Caco-2 (cell line): Measurements from ENCODE around the gene OVOL3. TPM values are rescaled to one million over a fixed set of nuclear protein-coding genes. Genes with fewer than 3 reads are reported as not detected.

ENCODE experiments used
- BruUV-seq: library from RNA; stranded (reverse); fragments of 400-500 nt; replicated peaks from 2 replicates; lab custom pipeline; 2021; lab: Mats Ljungman, UMichigan
- CTCF ChIA-PET: fragments of 300-600 bp; sonication (Branson Sonifier 250); formaldehyde crosslinking; loops from one replicate; lab custom pipeline; 2022; ENCODE audit warnings: antibody characterized with exemption; lab: Charles Lee
- POLR2A ChIA-PET: fragments of 300-600 bp; sonication (Branson Sonifier 250); formaldehyde crosslinking; loops from one replicate; lab custom pipeline; 2022; ENCODE audit warnings: antibody characterized with exemption; lab: Charles Lee
- DNase-seq, 2 experiments: peaks; one replicate each; pipeline versions ENCODE4 v3.0.0 to v3.0.0-alpha.2; 2020 to 2022
- H3K27me3 ChIP-seq: replicated peaks from 2 replicates; pipeline ENCODE4 v1.6.0; 2011; ENCODE audit warnings: low read length; ENCODE audit not compliant: control insufficient read depth, insufficient read depth
- H3K36me3 ChIP-seq: 2 replicates; pipeline ENCODE4 v1.5.1; 2011; ENCODE audit warnings: low read length; ENCODE audit not compliant: control insufficient read depth, insufficient read depth
- H3K4me1 ChIP-seq: fragments of 250-450 bp; sonication (Bioruptor Pico); 2 replicates; pipeline ENCODE4 v1.5.1; 2020; ENCODE audit warnings: mild to moderate bottlenecking
- H3K4me3 ChIP-seq: 2 replicates; pipeline ENCODE4 v1.5.1; 2011; ENCODE audit warnings: low read depth, mild to moderate bottlenecking, control low read depth, low read length
- H3K9me3 ChIP-seq: fragments of 250-450 bp; sonication (Bioruptor Pico); 2 replicates; pipeline ENCODE4 v1.5.1; 2020; ENCODE audit warnings: mild to moderate bottlenecking, moderate library complexity
- H3K27ac Mint-ChIP-seq: one replicate; pipeline ENCODE4 v1.8.0; 2022; ENCODE audit warnings: mixed read lengths; ENCODE audit not compliant: unreplicated experiment
- H3K27me3 Mint-ChIP-seq: one replicate; pipeline ENCODE4 v1.8.0; 2022; ENCODE audit warnings: mixed read lengths; ENCODE audit not compliant: insufficient read depth, unreplicated experiment
- H3K36me3 Mint-ChIP-seq: one replicate; pipeline ENCODE4 v1.8.0; 2022; ENCODE audit warnings: mild to moderate bottlenecking, mixed read lengths; ENCODE audit not compliant: insufficient read depth, unreplicated experiment
- H3K4me1 Mint-ChIP-seq: one replicate; pipeline ENCODE4 v1.8.0; 2022; ENCODE audit warnings: low read depth, mixed read lengths; ENCODE audit not compliant: unreplicated experiment
- H3K4me3 Mint-ChIP-seq: one replicate; pipeline ENCODE4 v1.8.0; 2022; ENCODE audit warnings: mild to moderate bottlenecking, moderate library complexity, mixed read lengths; ENCODE audit not compliant: unreplicated experiment
- H3K9me3 Mint-ChIP-seq: one replicate; pipeline ENCODE4 v1.8.0; 2022; ENCODE audit warnings: mixed read lengths; ENCODE audit not compliant: unreplicated experiment
- intact Hi-C: fragments of 100-400 bp; cut with micrococcal nuclease; formaldehyde crosslinking; loops from one replicate; pipeline ENCODE4 v1.10.0; 2022; ENCODE audit not compliant: unreplicated experiment
- total RNA-seq: library from RNA; stranded (reverse); gene quantifications from 2 replicates; pipeline ENCODE4 v1.2.3, GENCODE V29; 2022
- TF ChIP-seq, protein P1 (sequence below), 2 experiments: fragments of 200-600 bp in 1 of 2; IDR thresholded peaks; 1 replicate in 1 of 2; 2 replicates in 1 of 2; pipeline versions ENCODE4 v1.5.1 to v1.8.0; 2011 to 2022; ENCODE audit warnings: antibody characterized with exemption in 1 of 2, control low read depth in 1 of 2, inconsistent platforms in 1 of 2, low read depth in 1 of 2, low read length in 1 of 2, mild to moderate bottlenecking in 1 of 2, moderate library complexity in 1 of 2; ENCODE audit not compliant: insufficient read depth in 1 of 2, severe bottlenecking in 1 of 2, unreplicated experiment in 1 of 2

Gene OVOL3
- total RNA-seq, 1 experiment from 2014 or later = not detected

DNA sequence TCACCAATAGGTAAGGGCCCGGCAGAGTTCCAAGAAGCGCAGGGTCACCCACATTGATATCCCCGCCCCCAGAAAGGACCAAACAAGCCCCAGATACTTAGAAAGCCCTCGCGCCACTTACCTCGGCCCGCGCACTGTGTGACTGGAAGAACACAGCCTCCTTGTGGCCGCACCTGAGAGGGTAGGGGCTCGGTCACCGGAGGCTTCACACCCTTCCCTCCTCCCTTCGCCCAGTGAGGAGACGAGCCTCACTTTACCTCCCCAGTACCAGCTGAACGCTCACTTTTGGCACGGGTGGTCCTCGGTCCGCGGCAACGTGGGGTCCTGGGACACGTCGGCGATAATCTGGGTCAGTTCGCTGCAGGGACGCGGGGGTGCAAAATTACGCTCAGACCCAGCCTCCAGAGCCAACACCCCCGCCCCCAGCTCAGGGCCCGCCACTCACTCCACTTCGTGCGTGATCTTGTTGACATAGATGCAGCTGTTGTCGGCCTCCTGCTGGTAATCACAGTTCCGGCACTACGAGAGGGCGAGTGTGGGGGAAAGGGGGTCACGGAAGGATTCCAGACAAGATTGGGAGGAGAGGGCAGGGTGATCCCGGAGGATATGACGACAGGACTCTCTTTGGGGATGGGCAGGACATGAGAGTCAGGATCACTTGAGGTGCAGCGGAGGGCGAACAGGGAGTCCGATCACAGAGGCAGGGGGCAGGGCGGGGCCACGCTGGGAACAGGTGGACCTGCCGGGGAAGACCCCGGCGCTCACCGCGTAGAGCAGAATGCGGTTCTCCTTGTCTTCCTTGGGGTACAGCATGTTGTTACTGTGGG is 3.2 kb downstream of the OVOL3 start:
- Mint-ChIP-seq H3K9me3 (no peaks in the 10 kb centered on the region), H3K4me1 (peaks cover 28% of the 10 kb centered on the region), H3K27me3 (no peaks in the 10 kb centered on the region), H3K4me3 (peak overlapping the region; percentile 92), H3K27ac (peak overlapping the region; percentile 96), H3K36me3 (peaks cover 59% of the 10 kb centered on the region)
- TSS peak; percentile 56 for BruUV-seq
- ChIA-PET POLR2A (interaction anchor here (0.9 to 1.5 kb wide), 2 partner anchors 14 to 105 kb away, joined by 3 to 10 read pairs; partner anchors contain the start of gene SYNE4), CTCF (no interaction called here)
- intact Hi-C loops = loop anchor here (2.0 kb wide), 1 partner anchor 25 kb away; no protein-coding TSS in a partner anchor
- TF ChIP-seq, protein P1, sequence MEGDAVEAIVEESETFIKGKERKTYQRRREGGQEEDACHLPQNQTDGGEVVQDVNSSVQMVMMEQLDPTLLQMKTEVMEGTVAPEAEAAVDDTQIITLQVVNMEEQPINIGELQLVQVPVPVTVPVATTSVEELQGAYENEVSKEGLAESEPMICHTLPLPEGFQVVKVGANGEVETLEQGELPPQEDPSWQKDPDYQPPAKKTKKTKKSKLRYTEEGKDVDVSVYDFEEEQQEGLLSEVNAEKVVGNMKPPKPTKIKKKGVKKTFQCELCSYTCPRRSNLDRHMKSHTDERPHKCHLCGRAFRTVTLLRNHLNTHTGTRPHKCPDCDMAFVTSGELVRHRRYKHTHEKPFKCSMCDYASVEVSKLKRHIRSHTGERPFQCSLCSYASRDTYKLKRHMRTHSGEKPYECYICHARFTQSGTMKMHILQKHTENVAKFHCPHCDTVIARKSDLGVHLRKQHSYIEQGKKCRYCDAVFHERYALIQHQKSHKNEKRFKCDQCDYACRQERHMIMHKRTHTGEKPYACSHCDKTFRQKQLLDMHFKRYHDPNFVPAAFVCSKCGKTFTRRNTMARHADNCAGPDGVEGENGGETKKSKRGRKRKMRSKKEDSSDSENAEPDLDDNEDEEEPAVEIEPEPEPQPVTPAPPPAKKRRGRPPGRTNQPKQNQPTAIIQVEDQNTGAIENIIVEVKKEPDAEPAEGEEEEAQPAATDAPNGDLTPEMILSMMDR (IDR thresholded peaks at IDR 0.05; ENCODE audit: insufficient read depth in 1 of 2, low read depth in 1 of 2, low read length in 1 of 2, severe bottlenecking in 1 of 2, unreplicated experiment in 1 of 2) = peak; percentile 23 to 45
- Histone ChIP-seq H3K27me3 (no peaks in the 10 kb centered on the region), H3K9me3 (no peaks in the 10 kb centered on the region), H3K36me3 (peaks cover 8% of the 10 kb centered on the region; the same call in 1 of the 2 replicates), H3K4me1 (peaks cover 7% of the 10 kb centered on the region; the same call in 1 of the 2 replicates), H3K4me3 (peak overlapping the region; percentile 92)
- peak in 1 of 2 experiments; percentile 54 for DNase-seq

DNA sequence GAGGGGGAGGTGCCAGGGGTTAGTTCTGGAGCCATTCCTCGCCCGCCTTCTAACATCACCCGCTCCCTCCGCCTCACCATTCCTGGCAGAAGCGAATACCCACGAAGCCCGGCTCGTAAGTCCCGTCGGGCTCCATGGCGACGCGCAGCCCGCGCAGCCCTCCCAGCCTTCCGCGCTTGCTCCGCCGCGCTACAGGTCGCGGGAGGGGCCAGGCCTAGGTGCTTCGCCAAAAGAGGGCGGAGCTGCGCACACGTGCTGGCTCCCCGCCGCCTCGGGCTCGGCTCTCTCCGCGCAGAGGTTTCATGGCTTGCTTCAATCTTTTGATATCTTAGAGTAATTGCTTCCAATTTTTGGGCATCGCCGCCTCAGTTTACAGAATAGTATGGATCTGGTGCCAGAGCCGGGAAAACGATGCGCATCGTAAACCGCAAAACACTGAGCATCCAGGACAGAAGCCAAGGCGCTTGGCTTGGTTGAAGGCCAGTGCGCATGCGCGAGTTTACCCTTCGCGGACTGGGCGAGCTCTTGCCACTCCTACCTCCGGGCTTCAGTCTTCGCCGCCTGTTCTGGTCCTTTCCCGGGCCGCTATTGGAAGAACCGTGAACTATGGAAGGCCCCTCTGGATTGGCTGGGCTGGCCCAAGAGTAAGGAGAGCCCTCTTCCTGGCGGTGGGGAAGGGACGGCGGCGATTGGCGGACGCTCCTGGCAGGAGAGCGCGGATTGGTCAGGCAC is 3.9 kb downstream of the OVOL3 start, which contains the start of gene POLR2I:
POLR2I (minus strand) TSS at position 155 of the 732 bp plus-strand sequence; CDS start at position 136, 19 bp downstream.
- no TSS peak for BruUV-seq
- Mint-ChIP-seq H3K36me3 (peaks cover 67% of the 10 kb centered on the region), H3K9me3 (no peaks in the 10 kb centered on the region), H3K27ac (peak within 1 kb of the TSS; percentile 96), H3K4me3 (peak within 1 kb of the TSS; percentile 92), H3K4me1 (peaks cover 31% of the 10 kb centered on the region), H3K27me3 (no peaks in the 10 kb centered on the region)
- ChIA-PET CTCF (interaction anchor here (1.0 to 2.2 kb wide), 3 partner anchors 13 to 59 kb away, joined by 3 to 27 read pairs (median 3); no protein-coding TSS in a partner anchor), POLR2A (interaction anchor here (0.7 to 1.9 kb wide), 9 partner anchors 9 to 467 kb away, joined by 3 to 13 read pairs (median 4); partner anchors contain the start of genes ALKBH6, COX6B1, SYNE4 and THAP8)
- Histone ChIP-seq H3K4me1 (peaks cover 9% of the 10 kb centered on the region; the same call in 1 of the 2 replicates), H3K36me3 (peaks cover 8% of the 10 kb centered on the region; the same call in 1 of the 2 replicates), H3K4me3 (peak within 1 kb of the TSS; percentile 92), H3K9me3 (no peaks in the 10 kb centered on the region), H3K27me3 (no peaks in the 10 kb centered on the region)
- intact Hi-C loops = loop anchor here (1.0 to 2.0 kb wide), 5 partner anchors 12 to 184 kb away; partner anchors contain the start of genes ALKBH6, THAP8 and WDR62
- peak; percentile 100 for DNase-seq
- TF ChIP-seq, protein P1 (IDR thresholded peaks at IDR 0.05; ENCODE audit: insufficient read depth in 1 of 2, low read depth in 1 of 2, low read length in 1 of 2, severe bottlenecking in 1 of 2, unreplicated experiment in 1 of 2) = no peak
